Esophagus muscularis mucosa (tissue), 4 donors: Measurements from ENCODE around the gene GNG7.

Experiments
- CTCF ChIP-seq, 3 experiments: fragments of 200-600 bp in 2 of 3; fragments of 450-650 bp in 1 of 3; sonication (generic) in 2 of 3; IDR thresholded peaks; one replicate each; pipeline ENCODE4 v1.5.1; 2017 to 2019; ENCODE audit warnings: antibody characterized with exemption in 3 of 3, mild to moderate bottlenecking in 2 of 3, moderate library complexity in 1 of 3
- EP300 ChIP-seq: sonication (generic); formaldehyde crosslinking; IDR thresholded peaks from one replicate; pipeline ENCODE4 v1.6.1; 2017; ENCODE audit warnings: antibody characterized with exemption
- POLR2A ChIP-seq: fragments of 450-650 bp; IDR thresholded peaks from one replicate; pipeline ENCODE4 v1.6.1; 2017; ENCODE audit warnings: antibody characterized with exemption, moderate library complexity, mild to moderate bottlenecking, low read depth
- POLR2AphosphoS5 ChIP-seq, 2 donors: sonication (generic); formaldehyde crosslinking; IDR thresholded peaks; one replicate each; pipeline ENCODE4 v1.6.1; 2017; ENCODE audit warnings: antibody characterized with exemption in 2 of 2

DNA sequence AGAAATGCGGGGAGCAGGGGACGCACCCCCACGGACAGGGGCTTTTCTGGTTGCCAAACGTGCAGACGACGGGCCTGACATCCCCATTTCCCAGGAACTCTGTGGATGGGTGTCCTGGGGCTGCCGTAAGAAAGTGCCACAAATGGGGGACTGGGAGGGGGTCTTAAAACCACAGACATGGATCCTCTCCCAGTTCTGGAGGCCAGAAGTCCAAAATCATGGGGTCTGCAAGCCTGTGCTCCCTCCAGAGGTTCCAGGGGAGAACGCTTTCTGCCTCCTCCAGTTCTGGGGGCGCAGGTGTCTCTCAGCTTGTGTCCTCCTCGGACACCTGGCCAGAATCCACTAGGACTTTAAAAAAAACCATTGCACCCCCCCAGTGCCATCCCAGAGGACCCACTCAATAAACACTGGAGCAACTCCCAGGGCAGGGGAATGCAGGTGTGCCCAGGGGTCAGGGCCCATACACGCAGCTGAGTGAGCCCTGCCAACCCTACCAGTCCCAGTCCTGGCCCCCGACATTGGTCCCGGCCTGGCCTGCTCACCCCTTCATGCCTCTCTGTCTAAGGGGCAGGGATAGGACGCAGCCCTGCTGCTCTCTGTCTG is 122.7 kb downstream of the GNG7 start:
- TF ChIP-seq CTCF (IDR thresholded peaks at IDR 0.05) (no peak), EP300 (no peak), POLR2AphosphoS5 (IDR thresholded peaks at IDR 0.05) (no peak), POLR2A (no peak)
